Muscle of back (tissue), 11 donors: Measurements from ENCODE around the gene UBD. TPM values are rescaled to one million over a fixed set of nuclear protein-coding genes. Genes with fewer than 3 reads are reported as not detected.

Source experiments
- DNase-seq, 3 donors: peaks; one replicate each; pipeline versions ENCODE4 v3.0.0 to v3.0.0-alpha.2; 2013
- polyA plus RNA-seq, 10 donors: library from polyadenylated mRNA; unstranded; fragments of 120-200 nt; gene quantifications; one replicate each; pipeline ENCODE4 v1.2.1, GENCODE V29; 2013; ENCODE audit not compliant: insufficient read length in 10 of 10

Gene UBD
- polyA plus RNA-seq, 10 donors: 0.15 to 3.7 (median 0.38) TPM

GRCh38 chr6:29522227-29522626, 37.3 kb downstream of the UBD start:
- no peak for DNase-seq

- no peak for DNase-seq
Observed at GRCh38 chr6:29521006-29521680, 38.4 kb downstream of the UBD start.

GRCh38 chr6:29520232-29520631, 39.3 kb downstream of the UBD start:
- no peak for DNase-seq

GRCh38 chr6:29519291-29520010, 40.1 kb downstream of the UBD start:
- no peak for DNase-seq

GRCh38 chr6:29517728-29518440, 41.6 kb downstream of the UBD start:
- DNase-seq: no peak

- no peak for DNase-seq
Observed at GRCh38 chr6:29517245-29517644, 42.3 kb downstream of the UBD start.

- DNase-seq: no peak
Observed at GRCh38 chr6:29516108-29516507, 43.4 kb downstream of the UBD start.

- no peak for DNase-seq
Observed at GRCh38 chr6:29510746-29511300, 48.7 kb downstream of the UBD start.

GRCh38 chr6:29510202-29510601, 49.3 kb downstream of the UBD start:
- no peak for DNase-seq

- DNase-seq: no peak
Observed at GRCh38 chr6:29509711-29510110, 49.8 kb downstream of the UBD start.

- no peak for DNase-seq
Observed at GRCh38 chr6:29509239-29509638, 50.3 kb downstream of the UBD start.

GRCh38 chr6:29507319-29507718, 52.2 kb downstream of the UBD start:
- no peak for DNase-seq

GRCh38 chr6:29506446-29507067, 53.0 kb downstream of the UBD start:
- DNase-seq: no peak

- DNase-seq: no peak
Observed at GRCh38 chr6:29505808-29506207, 53.7 kb downstream of the UBD start.

Other genes with a start within 250 kb of the UBD start
- gene OR5V1, start 190.9 kb downstream of the UBD start, polyA plus RNA-seq: not detected
- gene OR12D3, start 184.4 kb downstream of the UBD start, polyA plus RNA-seq: not detected
- not detected for gene OR12D2, start 164.1 kb downstream of the UBD start, polyA plus RNA-seq
- gene OR12D1, start 144.8 kb downstream of the UBD start, polyA plus RNA-seq: not detected
- gene OR10C1, start 120.4 kb downstream of the UBD start, polyA plus RNA-seq: not detected
- gene OR11A1, start 102.7 kb downstream of the UBD start, polyA plus RNA-seq: not detected
- not detected for gene OR2H1, start 102.6 kb downstream of the UBD start, polyA plus RNA-seq
- not detected for gene MAS1L, start 71.8 kb downstream of the UBD start, polyA plus RNA-seq
- gene OR2H2, start 25.4 kb upstream of the UBD start, polyA plus RNA-seq: under 1 TPM in 8 of 10 donors, not detected in 2; 0.07 to 0.32 (median 0.21) TPM
- 10 to 100 TPM; 22.9 to 64.3 (median 33.5) TPM for gene GABBR1, start 73.5 kb upstream of the UBD start, polyA plus RNA-seq
- gene MOG, start 97.4 kb upstream of the UBD start, polyA plus RNA-seq: not detected
- gene ZFP57, start 121.4 kb upstream of the UBD start, polyA plus RNA-seq: under 1 TPM in 3 of 10 donors, not detected in 7; 0.09 to 0.57 (median 0.19) TPM
- gene HLA-F, start 163.7 kb upstream of the UBD start, polyA plus RNA-seq: 10 to 100 TPM in 2 of 10 donors, 1 to 10 TPM in 8; 5.0 to 25.3 (median 6.8) TPM